ENCODE measurements around the gene TNFRSF6B.
A peak's percentile ranks its signal among the peaks of the same experiment; 100 is the strongest.

Gene TNFRSF6B

DNA sequence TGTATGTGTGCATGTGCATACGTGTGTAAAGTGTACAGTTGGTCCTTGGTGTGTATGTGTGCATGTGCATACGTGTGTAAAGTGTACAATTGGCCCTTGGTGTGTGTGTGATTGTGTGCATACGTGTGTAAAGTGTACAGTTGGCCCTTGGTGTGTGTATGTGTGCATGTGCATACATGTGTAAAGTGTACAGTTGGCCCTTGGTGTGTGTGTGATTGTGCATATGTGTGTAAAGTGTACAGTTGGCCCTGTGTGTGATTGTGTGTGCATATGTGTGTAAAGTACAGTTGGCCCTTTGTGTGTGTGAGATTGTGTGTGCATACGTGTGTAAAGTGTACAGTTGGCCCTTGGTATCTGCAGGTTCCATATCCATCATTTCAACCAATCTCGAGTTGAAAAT, 35.0 kb downstream of the TNFRSF6B start:
- Histone ChIP-seq H3K27ac (ENCODE audit: low read length) (no peak overlapping the region), H3K4me3 (ENCODE audit: low read depth in 1 of 2, low read length in 2 of 2) (no peak overlapping the region), H3K36me3 (ENCODE audit: control insufficient read depth in 1 of 2, insufficient read depth in 2 of 2, low read length in 2 of 2) (peaks cover 12 to 34% of the 10 kb centered on the region in 2 donors), H3K4me1 (ENCODE audit: control insufficient read depth in 1 of 2, insufficient read depth in 2 of 2, low read length in 2 of 2) (no peaks in the 10 kb centered on the region), H3K27me3 (ENCODE audit: low read depth, low read length) (no peaks in the 10 kb centered on the region), H3K9me3 (ENCODE audit: control insufficient read depth in 1 of 2, low read length in 2 of 2) (no peaks in the 10 kb centered on the region)

DNA sequence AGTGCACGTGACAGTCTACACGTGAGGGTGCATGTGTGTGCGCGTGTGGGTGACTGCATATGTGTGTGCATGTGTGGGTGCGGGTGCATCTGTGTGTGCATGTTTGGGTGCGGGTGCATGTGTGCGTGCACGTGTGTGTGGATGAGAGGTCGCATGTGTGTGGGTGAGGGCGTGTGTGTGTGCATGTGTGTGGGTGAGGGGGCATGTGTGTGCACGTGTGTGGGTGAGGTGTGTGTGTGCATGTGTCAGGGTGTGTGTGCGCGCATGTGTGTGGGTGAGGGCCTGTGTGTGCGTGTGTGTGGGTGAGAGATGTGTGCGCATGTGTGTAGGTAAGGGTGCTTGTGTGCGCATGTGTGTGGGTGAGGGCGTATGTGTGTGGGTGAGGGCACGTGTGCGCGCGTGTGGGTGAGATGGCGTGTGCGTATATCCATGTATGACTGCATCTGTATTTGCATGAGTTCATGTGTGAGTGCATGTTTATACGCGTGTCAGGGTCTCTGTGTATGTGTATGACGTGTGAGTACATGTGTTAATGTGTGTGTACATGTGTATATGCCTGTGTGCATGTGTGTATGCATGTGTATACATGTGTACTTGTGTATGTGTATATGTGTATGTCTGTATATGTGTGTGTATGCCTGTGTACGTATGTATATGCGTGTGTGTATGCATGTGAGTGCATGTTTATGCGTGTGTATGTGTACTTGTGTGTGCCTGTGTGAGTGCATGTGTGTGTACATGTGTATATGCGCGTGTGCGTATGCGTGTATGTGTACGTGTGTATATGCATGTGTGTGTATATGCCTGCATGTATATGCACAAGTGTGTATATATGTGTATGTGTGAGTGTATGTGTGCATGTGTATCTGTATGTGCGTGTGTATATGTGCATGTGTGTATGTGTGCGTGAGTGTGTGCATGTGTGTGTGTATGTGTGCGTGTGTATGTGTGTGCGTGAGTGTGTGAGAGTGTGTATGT, 36.0 kb downstream of the TNFRSF6B start:
- no peaks in the 10 kb centered on the region for H3K27me3 ChIP-seq (ENCODE audit: low read depth, low read length)
- peaks cover 12 to 38% of the 10 kb centered on the region in 2 donors for H3K36me3 ChIP-seq (ENCODE audit: control insufficient read depth in 1 of 2, insufficient read depth in 2 of 2, low read length in 2 of 2)
- H3K4me1 ChIP-seq (ENCODE audit: control insufficient read depth in 1 of 2, insufficient read depth in 2 of 2, low read length in 2 of 2): peaks cover 0 to 3% of the 10 kb centered on the region in 2 donors
- H3K4me3 ChIP-seq (ENCODE audit: low read depth in 1 of 2, low read length in 2 of 2): no peak overlapping the region
- H3K9me3 ChIP-seq (ENCODE audit: control insufficient read depth in 1 of 2, low read length in 2 of 2): no peaks in the 10 kb centered on the region
- H3K27ac ChIP-seq (ENCODE audit: low read length): no peak overlapping the region

- no peaks in the 10 kb centered on the region for H3K9me3 ChIP-seq (ENCODE audit: control insufficient read depth in 1 of 2, low read length in 2 of 2)
- peaks cover 12 to 38% of the 10 kb centered on the region in 2 donors for H3K36me3 ChIP-seq (ENCODE audit: control insufficient read depth in 1 of 2, insufficient read depth in 2 of 2, low read length in 2 of 2)
- no peak overlapping the region for H3K4me3 ChIP-seq (ENCODE audit: low read depth in 1 of 2, low read length in 2 of 2)
- peaks cover 0 to 9% of the 10 kb centered on the region in 2 donors for H3K4me1 ChIP-seq (ENCODE audit: control insufficient read depth in 1 of 2, insufficient read depth in 2 of 2, low read length in 2 of 2)
- no peaks in the 10 kb centered on the region for H3K27me3 ChIP-seq (ENCODE audit: low read depth, low read length)
- no peak overlapping the region for H3K27ac ChIP-seq (ENCODE audit: low read length)
Measured at GRCh38 chr20:63733117-63733516, 36.7 kb downstream of the TNFRSF6B start.

DNA sequence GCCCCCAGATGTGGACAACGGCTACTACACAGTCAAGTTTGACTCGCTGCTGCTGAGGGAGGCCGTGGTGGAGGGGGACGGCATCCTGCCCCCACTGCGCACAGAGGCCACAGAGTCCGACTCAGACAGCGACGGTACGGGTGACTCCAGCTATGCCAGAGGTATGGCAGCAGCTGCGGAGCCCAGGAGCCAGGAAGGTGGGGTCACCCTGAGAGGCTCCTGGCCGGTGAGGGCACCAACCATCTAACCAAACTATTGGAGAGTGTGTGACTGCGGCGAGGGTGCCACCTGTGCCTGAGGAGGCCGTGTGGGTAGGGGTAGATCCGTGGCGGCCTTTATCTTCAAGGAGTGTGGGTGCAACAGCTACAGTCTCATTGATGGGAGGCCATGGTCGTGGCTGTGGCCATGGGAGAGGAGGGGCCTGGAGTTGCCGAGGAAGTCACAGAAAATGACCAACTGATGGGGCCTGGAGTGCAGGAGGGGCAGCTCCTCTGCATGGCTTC, 37.2 kb downstream of the TNFRSF6B start:
- no peaks in the 10 kb centered on the region for H3K27me3 ChIP-seq (ENCODE audit: low read depth, low read length)
- peaks cover 0 to 14% of the 10 kb centered on the region in 2 donors for H3K4me1 ChIP-seq (ENCODE audit: control insufficient read depth in 1 of 2, insufficient read depth in 2 of 2, low read length in 2 of 2)
- H3K9me3 ChIP-seq (ENCODE audit: control insufficient read depth in 1 of 2, low read length in 2 of 2): no peaks in the 10 kb centered on the region
- H3K27ac ChIP-seq (ENCODE audit: low read length): no peak overlapping the region
- no peak overlapping the region for H3K4me3 ChIP-seq (ENCODE audit: low read depth in 1 of 2, low read length in 2 of 2)
- H3K36me3 ChIP-seq (ENCODE audit: control insufficient read depth in 1 of 2, insufficient read depth in 2 of 2, low read length in 2 of 2): peaks cover 12 to 38% of the 10 kb centered on the region in 2 donors

- no peaks in the 10 kb centered on the region for H3K27me3 ChIP-seq (ENCODE audit: low read depth, low read length)
- H3K27ac ChIP-seq (ENCODE audit: low read length): no peak overlapping the region
- H3K36me3 ChIP-seq (ENCODE audit: control insufficient read depth in 1 of 2, insufficient read depth in 2 of 2, low read length in 2 of 2): peaks cover 12 to 38% of the 10 kb centered on the region in 2 donors
- H3K4me1 ChIP-seq (ENCODE audit: control insufficient read depth in 1 of 2, insufficient read depth in 2 of 2, low read length in 2 of 2): peaks cover 0 to 16% of the 10 kb centered on the region in 2 donors
- H3K9me3 ChIP-seq (ENCODE audit: control insufficient read depth in 1 of 2, low read length in 2 of 2): no peaks in the 10 kb centered on the region
- no peak overlapping the region for H3K4me3 ChIP-seq (ENCODE audit: low read depth in 1 of 2, low read length in 2 of 2)
Measured at GRCh38 chr20:63734111-63734945, 37.9 kb downstream of the TNFRSF6B start.

- peaks cover 12 to 38% of the 10 kb centered on the region in 2 donors for H3K36me3 ChIP-seq (ENCODE audit: control insufficient read depth in 1 of 2, insufficient read depth in 2 of 2, low read length in 2 of 2)
- H3K4me1 ChIP-seq (ENCODE audit: control insufficient read depth in 1 of 2, insufficient read depth in 2 of 2, low read length in 2 of 2): peaks cover 0 to 16% of the 10 kb centered on the region in 2 donors
- H3K27me3 ChIP-seq (ENCODE audit: low read depth, low read length): no peaks in the 10 kb centered on the region
- no peaks in the 10 kb centered on the region for H3K9me3 ChIP-seq (ENCODE audit: control insufficient read depth in 1 of 2, low read length in 2 of 2)
- no peak overlapping the region for H3K4me3 ChIP-seq (ENCODE audit: low read depth in 1 of 2, low read length in 2 of 2)
- H3K27ac ChIP-seq (ENCODE audit: low read length): no peak overlapping the region
Measured at GRCh38 chr20:63734946-63735858, 38.8 kb downstream of the TNFRSF6B start.

- Histone ChIP-seq H3K27ac (ENCODE audit: low read length) (no peak within 1 kb of the TSS), H3K27me3 (ENCODE audit: low read depth, low read length) (no peaks in the 10 kb centered on the region), H3K36me3 (ENCODE audit: control insufficient read depth in 1 of 2, insufficient read depth in 2 of 2, low read length in 2 of 2) (peaks cover 12 to 38% of the 10 kb centered on the region in 2 donors), H3K9me3 (ENCODE audit: control insufficient read depth in 1 of 2, low read length in 2 of 2) (no peaks in the 10 kb centered on the region), H3K4me1 (ENCODE audit: control insufficient read depth in 1 of 2, insufficient read depth in 2 of 2, low read length in 2 of 2) (peaks cover 0 to 19% of the 10 kb centered on the region in 2 donors), H3K4me3 (ENCODE audit: low read depth in 1 of 2, low read length in 2 of 2) (peak within 1 kb of the TSS in 1 of 2 donors; percentile 7)
Measured at GRCh38 chr20:63735859-63736718, 39.6 kb downstream of the TNFRSF6B start, which contains the start of gene LIME1. Gene LIME1 (plus strand): TSS chr20:63736664. CDS start chr20:63737550, 886 bp downstream.

DNA sequence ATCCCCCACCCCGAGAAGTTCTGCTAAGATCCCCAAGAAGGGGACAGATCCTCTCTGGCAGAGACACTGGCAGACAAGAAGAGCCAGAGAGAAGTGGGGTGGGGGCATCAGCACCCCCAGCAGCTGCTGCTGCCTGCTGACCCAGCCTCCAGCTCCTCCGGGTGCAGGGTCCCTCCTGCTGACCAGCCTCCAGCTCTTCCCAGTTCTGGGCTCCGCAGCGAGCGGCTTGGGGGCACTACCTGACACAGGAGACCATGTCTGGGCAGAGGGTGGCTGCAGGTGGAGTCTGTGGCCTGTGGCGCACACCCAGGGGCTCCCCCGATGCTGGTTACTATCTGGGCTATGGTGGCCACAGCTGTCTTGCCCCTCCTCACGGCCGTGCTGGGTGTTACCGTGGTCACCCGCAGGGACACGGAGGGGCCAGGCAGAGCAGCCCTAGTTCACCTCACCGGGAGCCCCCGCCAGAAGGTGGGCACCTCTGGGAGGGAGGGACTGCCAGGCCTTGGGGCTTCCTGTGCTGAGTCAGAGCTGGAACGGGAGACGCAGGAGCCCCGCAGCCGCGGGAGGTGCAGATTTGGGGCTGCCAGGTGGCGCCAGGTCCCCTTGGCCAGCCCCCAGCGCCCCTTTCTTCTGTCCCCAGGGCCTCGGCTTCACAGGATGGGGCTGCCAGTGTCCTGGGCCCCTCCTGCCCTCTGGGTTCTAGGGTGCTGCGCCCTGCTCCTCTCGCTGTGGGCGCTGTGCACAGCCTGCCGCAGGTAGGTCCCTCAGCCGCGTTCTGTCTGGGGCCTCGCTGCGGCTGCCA, 40.6 kb downstream of the TNFRSF6B start:
- Histone ChIP-seq H3K4me3 (ENCODE audit: low read depth in 1 of 2, low read length in 2 of 2) (peak overlapping the region in 1 of 2 donors; percentile 7), H3K9me3 (ENCODE audit: control insufficient read depth in 1 of 2, low read length in 2 of 2) (no peaks in the 10 kb centered on the region), H3K4me1 (ENCODE audit: control insufficient read depth in 1 of 2, insufficient read depth in 2 of 2, low read length in 2 of 2) (peaks cover 0 to 29% of the 10 kb centered on the region in 2 donors), H3K27me3 (ENCODE audit: low read depth, low read length) (no peaks in the 10 kb centered on the region), H3K36me3 (ENCODE audit: control insufficient read depth in 1 of 2, insufficient read depth in 2 of 2, low read length in 2 of 2) (peaks cover 12 to 42% of the 10 kb centered on the region in 2 donors), H3K27ac (ENCODE audit: low read length) (no peak overlapping the region)

DNA sequence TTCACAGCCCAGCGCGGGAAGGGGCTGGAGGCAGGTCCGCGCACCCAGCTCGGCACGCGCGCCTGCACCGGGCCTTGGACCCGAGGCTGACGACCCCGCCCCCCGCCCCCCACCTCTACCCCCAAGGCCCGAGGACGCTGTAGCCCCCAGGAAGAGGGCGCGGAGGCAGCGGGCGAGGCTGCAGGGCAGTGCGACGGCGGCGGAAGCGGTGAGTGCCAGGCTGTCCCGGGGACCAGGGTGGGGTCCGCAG, 41.2 kb downstream of the TNFRSF6B start:
- peaks cover 0 to 32% of the 10 kb centered on the region in 2 donors for H3K4me1 ChIP-seq (ENCODE audit: control insufficient read depth in 1 of 2, insufficient read depth in 2 of 2, low read length in 2 of 2)
- peak overlapping the region in 1 of 2 donors; percentile 7 for H3K4me3 ChIP-seq (ENCODE audit: low read depth in 1 of 2, low read length in 2 of 2)
- H3K36me3 ChIP-seq (ENCODE audit: control insufficient read depth in 1 of 2, insufficient read depth in 2 of 2, low read length in 2 of 2): peaks cover 12 to 45% of the 10 kb centered on the region in 2 donors
- H3K27me3 ChIP-seq (ENCODE audit: low read depth, low read length): no peaks in the 10 kb centered on the region
- H3K27ac ChIP-seq (ENCODE audit: low read length): no peak overlapping the region
- H3K9me3 ChIP-seq (ENCODE audit: control insufficient read depth in 1 of 2, low read length in 2 of 2): no peaks in the 10 kb centered on the region

Data from muscle layer of duodenum (tissue), 2 donors.